NCI-H774 (cell line): ENCODE results near the gene ZIK1.

ENCODE experiments used
- DNase-seq: peaks from one replicate; lab custom pipeline; 2025; lab: John Stamatoyannopoulos, UW

ZIK1 gene

GRCh38 chr19:57611113-57611512 lies 27.2 kb downstream of the ZIK1 start:
- DNase-seq, result no peak

GRCh38 chr19:57613941-57614743 lies 30.2 kb downstream of the ZIK1 start, which contains the start of gene ZNF134:
Gene ZNF134, plus strand, starts transcription at chr19:57614242. Its CDS starts 5,227 bp downstream, at chr19:57619469.
- peak; percentile 89 for DNase-seq

- no peak for DNase-seq
Observed at GRCh38 chr19:57615346-57615745, 31.4 kb downstream of the ZIK1 start.

GRCh38 chr19:57620673-57621348 lies 36.9 kb downstream of the ZIK1 start:
- no peak for DNase-seq

- DNase-seq, result no peak
Observed at GRCh38 chr19:57623091-57623490, 39.1 kb downstream of the ZIK1 start.

- peak; percentile 91 for DNase-seq
Observed at GRCh38 chr19:57632987-57633831, 49.3 kb downstream of the ZIK1 start, which contains the start of gene ZNF211. Gene ZNF211, plus strand, starts transcription at chr19:57633168. Its CDS starts 179 bp downstream, at chr19:57633347.

GRCh38 chr19:57633832-57634131 lies 49.8 kb downstream of the ZIK1 start:
- no peak for DNase-seq

GRCh38 chr19:57637379-57637778 lies 53.4 kb downstream of the ZIK1 start:
- DNase-seq, result no peak

- no peak for DNase-seq
Observed at GRCh38 chr19:57641715-57642234, 57.8 kb downstream of the ZIK1 start.

GRCh38 chr19:57642396-57643046 lies 58.6 kb downstream of the ZIK1 start:
- no peak for DNase-seq
